ENCODE results near the gene SSRP1.
"Not testable (repeated sequence)": the region's sequence is repeated elsewhere in the genome, so short reads cannot be mapped to it uniquely, and the experiment has no call there.

SSRP1 gene

GRCh38 chr11:57359396-57359795 is 23.7 kb upstream of the SSRP1 start:
- no peak for DNase-seq

- DNase-seq, result no peak
These were observed 23.3 kb upstream of the SSRP1 start for GRCh38 chr11:57358991-57359390.

DNA sequence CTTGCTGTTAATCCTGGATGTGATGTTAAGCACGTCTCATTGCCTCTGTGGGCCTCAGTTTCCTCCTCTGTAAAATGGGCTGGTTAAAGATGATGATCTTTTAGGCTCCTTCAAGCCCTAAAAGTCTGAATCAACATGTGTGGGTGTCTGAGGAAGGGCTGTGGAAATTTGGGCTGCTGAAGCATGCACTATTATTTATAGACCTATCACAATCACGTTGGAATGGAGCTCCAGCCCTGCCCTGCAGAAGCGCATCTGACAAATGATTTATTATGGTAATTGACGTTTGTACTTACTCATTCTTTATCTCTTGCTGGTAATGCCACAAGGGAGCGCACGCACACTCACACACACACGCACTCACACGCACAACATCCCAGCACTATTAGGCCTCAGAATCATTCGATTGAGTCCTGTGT is 22.9 kb upstream of the SSRP1 start:
- DNase-seq, result no peak

GRCh38 chr11:57357856-57358255 is 22.2 kb upstream of the SSRP1 start:
- no peak for DNase-seq

DNA sequence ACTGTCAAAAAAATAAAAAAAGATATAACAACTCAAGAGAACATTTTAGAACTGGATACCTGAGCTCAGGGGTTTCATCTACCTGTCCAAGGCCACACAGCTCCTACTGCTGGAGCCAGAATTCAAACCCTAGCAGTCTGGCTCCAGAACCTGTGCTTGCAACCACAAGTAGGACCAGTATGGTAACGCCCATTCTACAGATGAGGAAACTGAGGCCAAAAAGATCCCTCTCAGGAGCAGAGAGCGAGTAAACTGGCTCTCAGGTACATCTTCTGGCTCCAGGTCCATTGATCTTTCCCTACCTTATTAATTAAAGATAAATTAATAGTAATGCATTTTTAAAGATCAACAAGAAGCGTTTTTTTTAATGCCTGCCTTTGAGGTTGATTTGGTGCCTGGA is 21.6 kb upstream of the SSRP1 start:
- DNase-seq, result no peak

- no peak for DNase-seq
These were observed 20.6 kb upstream of the SSRP1 start for GRCh38 chr11:57356268-57356667.

DNA sequence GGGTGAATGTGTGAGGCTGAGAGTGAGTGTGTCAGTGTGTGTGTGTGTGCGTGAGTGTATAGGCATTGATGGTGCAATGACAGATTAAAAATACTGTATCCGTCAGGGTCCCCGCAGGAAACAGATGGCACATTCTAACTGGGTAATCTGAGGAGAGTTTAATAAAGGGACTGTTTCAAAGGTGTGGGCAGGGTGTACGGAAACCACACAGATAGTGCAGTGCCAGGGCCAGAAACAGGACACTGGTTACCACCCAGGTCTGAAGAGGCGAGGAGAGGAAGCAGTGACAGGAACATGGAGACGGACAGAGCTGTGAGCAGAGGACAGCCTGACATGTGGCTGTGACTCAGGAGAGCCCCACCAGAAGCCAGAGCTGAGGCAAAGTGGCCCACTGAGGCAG is 19.0 kb upstream of the SSRP1 start:
- DNase-seq, result no peak

GRCh38 chr11:57353852-57354251 is 18.2 kb upstream of the SSRP1 start:
- DNase-seq, result no peak

DNA sequence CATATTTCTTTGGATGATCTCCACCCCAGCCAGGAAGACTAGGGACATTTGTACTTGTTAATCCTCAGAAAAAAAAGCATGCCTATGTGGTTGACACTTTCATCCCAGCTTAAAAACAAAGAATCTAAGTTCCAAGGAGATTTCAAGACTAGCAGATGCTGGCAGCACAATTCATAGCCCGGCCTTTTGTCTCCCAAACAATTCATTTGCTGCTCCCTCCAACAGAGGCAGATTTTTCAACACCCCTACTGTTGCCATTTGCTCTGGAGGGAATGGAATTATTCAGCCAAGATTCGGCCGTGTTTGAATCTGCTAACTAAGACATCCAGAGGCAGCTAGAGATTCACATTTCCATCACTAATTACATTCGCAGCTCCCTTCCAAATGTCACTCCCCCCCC is 17.8 kb upstream of the SSRP1 start:
- DNase-seq, result no peak

- no peak for DNase-seq
These were observed 17.3 kb upstream of the SSRP1 start for GRCh38 chr11:57353036-57353435.

DNA sequence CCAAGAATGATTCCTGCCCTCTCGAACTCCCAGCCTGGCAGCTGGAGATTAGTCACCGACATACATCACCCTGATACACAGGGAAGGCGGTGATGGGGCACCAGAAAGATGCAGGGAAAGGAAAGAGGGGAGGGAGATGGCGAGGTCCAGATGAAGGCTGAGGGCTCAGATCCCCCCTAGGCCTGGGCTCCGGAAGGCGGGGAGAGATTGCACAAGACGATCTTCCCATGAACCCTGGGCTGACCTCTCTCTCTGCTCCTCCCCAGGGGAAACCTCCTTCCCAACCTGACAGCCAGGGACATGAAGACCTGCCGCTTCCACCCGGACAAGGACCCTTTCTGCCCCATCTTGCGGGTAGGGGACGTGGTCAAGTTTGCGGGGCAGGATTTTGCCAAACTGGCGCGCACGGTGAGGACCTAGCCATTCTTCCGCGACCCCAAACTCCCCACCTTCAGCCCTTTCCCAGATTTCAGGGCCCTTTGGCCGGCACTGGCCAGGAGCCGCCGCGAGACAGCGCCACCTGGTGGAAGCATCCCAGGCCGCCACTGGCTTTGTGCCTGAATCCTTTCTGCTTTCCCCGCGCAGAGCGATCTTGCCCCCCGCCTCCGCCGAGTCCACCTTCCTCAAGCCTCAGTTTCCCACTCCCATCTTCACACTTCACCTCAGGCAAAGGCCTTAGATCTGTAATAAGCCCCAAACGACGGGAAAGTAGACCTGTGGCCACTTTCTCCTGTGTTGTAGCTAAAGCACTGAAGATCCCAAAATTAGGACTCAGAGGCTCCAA is 14.0 kb upstream of the SSRP1 start:
- DNase-seq, result peak; percentile 32

DNA sequence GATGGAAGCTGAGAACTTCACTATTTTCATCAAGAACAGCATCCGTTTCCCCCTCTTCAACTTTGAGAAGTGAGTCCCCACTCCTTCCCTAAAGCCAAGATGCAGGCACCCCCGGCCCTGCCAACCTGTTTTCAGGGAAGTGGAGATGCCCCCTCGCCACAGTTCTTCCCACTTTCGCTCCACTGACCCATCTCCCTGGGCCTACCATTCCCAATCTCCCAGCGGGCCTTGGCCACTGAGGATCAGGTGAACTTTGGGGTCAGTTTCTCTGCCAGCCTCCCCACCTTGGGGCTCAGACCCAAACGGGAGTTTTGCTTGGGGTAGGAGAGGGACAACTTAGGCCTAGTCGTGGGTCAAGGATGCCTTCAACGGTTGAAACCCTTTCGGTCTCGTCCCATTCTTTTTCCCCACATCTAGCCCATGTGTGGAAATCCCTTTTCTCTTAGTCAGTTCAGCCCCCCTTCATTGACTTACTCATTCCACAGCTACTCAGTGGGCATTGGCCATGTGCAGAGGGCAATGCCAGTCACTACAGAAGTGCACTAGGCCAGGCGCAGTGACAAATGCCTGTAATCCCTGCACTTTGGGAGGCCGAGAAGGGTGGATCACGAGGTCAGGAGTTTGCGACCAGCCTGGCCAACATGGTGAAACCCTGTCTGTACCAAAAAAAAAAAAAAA is 13.1 kb upstream of the SSRP1 start:
- DNase-seq, result no peak

DNA sequence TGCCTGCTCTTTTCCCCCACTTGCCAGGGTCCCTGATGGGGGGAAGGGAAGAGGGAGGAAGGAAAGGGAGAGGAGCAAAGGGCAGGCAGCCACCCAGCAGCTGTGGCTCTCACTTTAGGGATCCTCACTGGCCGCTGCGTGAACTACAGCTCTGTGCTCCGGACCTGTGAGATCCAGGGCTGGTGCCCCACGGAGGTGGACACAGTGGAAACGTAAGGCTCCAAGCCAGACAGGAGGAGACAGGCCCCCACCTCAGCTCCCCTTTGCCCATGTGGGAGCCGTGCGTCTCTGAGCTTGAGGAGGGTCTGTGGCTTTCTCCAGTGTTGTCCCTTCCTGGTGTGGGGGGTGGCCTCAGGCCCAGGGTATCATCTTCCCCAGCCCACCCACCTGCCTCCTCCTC is 12.4 kb upstream of the SSRP1 start:
- DNase-seq, result no peak

GRCh38 chr11:57347336-57347735 is 11.6 kb upstream of the SSRP1 start:
- DNase-seq, result no peak

DNA sequence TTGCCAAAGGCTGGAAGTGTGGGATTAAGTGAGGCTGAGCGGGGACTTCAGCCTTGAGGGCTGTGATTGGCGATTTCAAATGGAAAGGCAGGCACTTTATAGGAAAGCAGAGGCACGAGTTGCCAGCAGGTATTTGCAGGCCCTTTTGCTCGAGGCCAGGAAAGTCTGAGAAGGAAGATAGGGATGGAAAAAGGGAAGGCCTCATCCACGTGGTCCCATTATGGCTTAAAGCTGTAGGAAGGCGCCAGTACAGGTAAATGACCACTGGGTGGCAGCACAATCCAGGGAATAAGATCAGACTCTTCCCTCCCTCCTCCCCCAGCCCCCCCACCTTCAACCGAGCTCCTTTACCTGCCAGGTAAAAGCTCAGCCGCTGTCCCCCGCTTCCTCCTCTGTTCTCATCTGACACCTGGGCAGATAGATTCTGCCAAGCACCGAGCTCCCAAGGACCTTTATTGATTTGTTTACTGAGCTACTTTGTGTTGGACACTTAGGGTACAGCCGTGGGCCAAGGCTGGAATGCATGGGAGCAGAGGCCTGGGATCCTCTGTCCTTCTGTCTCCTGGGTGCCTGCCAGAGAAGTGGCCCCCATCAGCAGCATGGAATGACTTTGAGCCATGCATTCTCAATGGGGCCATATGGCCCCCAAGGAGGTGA is 10.0 kb upstream of the SSRP1 start:
- peak; percentile 62 for DNase-seq

DNA sequence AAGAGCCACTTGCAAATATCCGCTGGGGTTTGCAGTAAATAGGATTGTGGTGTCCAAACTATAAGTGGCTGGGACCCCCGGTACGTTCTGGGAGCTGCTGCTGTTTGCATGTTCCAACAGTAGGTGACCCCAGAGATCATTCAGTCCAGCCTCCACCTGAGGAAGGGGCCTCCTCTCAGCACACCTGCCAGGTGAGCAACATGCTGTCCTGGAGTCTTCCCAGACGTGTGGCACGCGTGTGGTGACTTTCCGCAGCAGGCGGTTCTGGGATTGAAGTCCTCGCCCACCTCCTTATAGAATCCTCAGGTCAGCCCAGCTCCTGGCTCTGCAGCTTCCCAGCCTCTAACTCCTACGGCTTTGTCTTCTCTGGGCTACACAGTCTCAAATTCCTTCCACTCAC is 9.1 kb upstream of the SSRP1 start:
- no peak for DNase-seq

DNA sequence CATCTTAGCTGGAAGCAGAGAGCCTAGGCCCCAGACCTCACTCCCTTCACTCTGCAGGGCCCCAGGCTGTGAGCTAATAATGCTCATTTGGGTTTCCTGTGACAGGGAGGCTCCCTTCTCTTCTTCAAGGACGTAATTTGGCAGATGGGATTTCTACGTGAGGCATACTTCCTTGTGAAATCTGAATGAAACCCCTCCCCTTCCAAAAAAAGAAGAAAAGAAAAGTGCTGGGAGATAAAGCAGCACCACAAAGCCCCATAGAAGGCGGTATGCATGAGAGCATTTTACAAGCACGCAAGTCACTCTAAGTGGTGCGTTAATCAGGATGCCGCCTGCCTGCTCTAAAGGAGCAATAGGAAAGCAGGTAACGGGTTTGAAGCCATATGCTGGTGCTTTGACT is 8.1 kb upstream of the SSRP1 start:
- no peak for DNase-seq

DNA sequence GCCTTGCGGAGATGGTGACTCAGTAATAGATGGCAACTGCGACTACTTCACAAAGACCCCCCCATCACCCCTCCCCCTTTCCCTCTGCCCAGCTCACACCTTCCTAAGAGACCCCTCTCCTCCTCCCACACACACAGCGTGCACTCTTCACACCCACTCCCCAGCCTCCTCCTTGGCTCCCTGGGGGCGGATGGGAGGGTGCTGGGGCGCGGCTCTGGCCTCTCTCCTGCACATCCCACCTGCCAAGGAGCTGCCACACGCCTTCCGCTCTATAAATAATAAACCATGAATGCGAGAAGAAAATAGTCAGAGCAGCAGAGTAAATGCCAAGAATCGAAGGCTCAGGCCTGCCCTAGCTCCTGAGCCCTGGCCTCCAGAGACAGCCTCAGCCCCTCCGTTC is 7.0 kb upstream of the SSRP1 start:
- no peak for DNase-seq

GRCh38 chr11:57341250-57341808 is 5.6 kb upstream of the SSRP1 start:
- no peak for DNase-seq

DNA sequence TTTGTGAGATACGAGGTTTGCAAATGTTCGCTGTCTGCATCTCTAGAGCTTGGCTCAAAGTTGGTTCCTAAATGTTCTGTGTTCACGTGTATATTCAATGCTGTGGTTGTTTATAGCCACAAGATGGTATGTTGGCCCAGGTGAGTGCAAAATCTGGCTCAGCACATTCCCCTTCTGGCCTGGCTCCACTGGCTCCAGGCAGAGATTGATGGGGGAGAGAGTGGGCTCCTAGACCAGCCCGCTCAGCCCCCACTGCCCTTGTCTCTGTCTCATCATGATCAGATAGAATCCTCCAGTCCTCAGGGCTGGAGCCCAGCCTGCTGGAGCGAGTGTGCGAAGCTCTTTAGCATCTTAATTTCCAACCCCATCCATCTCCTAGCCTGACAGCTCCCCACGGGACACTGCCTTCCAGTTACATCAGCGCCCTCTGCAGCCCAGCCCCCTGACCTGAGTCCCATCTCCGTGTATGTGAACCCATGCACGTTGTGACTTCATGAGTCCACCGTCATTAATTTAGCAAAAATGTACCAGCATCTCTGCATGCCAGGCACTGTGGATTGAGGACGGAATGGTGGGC is 4.4 kb upstream of the SSRP1 start:
- DNase-seq, result no peak

DNA sequence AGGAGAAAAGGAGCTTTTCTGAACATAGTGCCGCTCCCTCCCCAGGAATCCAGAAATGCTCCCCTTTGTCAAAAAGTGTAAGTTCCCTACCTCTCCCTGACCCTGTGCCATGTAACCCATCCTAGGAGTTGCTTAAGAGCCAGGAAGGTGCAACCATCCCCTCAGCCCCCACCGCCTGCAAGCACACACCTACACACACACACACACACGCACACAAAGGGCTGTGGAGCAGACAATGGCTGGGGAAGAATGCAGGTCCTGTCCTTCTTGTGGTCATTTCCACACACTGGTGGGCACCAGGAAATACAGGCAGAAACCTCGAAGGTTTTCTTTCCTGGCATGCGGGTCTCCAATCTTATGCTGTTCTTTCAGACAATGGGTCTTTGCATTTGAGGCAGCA is 3.6 kb upstream of the SSRP1 start:
- DNase-seq, result no peak

- no peak for DNase-seq
These were observed 2.5 kb upstream of the SSRP1 start, which contains the start of gene P2RX3 for GRCh38 chr11:57338142-57338541. Gene P2RX3 (plus strand): TSS chr11:57338352. CDS start chr11:57338551, 199 bp downstream.

GRCh38 chr11:57336856-57337255 is 1.2 kb upstream of the SSRP1 start:
- not testable (repeated sequence) for DNase-seq
